WI38 (cell line): ENCODE results near the gene ZEB1.
"Not testable (repeated sequence)": the region's sequence is repeated elsewhere in the genome, so short reads cannot be mapped to it uniquely, and the experiment has no call there.

Experiments
- H3K4me3 ChIP-seq: 2 replicates; pipeline ENCODE4 v1.5.1; 2011; ENCODE audit warnings: low read depth, mild to moderate bottlenecking, control low read depth, low read length
- TF ChIP-seq, protein P1 (sequence below): IDR thresholded peaks from 2 replicates; pipeline ENCODE4 v1.5.1; 2012; ENCODE audit warnings: low read depth, mild to moderate bottlenecking, control low read depth, low read length

ZEB1 gene

GRCh38 chr10:31399631-31400030 is 80.6 kb downstream of the ZEB1 start:
- no peak overlapping the region for H3K4me3 ChIP-seq
- TF ChIP-seq, protein P1, sequence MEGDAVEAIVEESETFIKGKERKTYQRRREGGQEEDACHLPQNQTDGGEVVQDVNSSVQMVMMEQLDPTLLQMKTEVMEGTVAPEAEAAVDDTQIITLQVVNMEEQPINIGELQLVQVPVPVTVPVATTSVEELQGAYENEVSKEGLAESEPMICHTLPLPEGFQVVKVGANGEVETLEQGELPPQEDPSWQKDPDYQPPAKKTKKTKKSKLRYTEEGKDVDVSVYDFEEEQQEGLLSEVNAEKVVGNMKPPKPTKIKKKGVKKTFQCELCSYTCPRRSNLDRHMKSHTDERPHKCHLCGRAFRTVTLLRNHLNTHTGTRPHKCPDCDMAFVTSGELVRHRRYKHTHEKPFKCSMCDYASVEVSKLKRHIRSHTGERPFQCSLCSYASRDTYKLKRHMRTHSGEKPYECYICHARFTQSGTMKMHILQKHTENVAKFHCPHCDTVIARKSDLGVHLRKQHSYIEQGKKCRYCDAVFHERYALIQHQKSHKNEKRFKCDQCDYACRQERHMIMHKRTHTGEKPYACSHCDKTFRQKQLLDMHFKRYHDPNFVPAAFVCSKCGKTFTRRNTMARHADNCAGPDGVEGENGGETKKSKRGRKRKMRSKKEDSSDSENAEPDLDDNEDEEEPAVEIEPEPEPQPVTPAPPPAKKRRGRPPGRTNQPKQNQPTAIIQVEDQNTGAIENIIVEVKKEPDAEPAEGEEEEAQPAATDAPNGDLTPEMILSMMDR = no peak

DNA sequence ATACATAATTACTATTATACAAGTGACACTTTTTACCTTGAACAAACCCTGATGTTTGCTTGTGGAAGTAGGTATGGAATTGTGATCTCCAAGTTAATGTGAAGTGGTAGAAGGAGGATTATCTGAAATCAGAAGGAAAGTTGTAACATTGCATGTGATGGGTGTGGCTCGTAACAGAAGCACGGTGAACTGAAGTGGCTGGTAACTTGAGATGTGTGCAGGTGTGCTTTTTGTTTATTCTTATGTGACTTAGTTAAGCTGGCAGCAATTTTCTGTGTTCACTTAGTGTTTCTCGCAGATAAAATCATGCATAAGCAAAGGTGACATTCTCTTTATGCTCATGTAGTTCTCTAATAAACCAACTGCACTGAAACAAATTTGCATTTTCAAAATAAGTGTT is 82.3 kb downstream of the ZEB1 start:
- H3K4me3 ChIP-seq = no peak overlapping the region
- TF ChIP-seq, protein P1 = no peak

- H3K4me3 ChIP-seq = no peak overlapping the region
- TF ChIP-seq, protein P1 = no peak
These were observed 85.6 kb downstream of the ZEB1 start for GRCh38 chr10:31404640-31405039.

GRCh38 chr10:31405829-31406228 is 86.8 kb downstream of the ZEB1 start:
- H3K4me3 ChIP-seq = not testable (repeated sequence)

DNA sequence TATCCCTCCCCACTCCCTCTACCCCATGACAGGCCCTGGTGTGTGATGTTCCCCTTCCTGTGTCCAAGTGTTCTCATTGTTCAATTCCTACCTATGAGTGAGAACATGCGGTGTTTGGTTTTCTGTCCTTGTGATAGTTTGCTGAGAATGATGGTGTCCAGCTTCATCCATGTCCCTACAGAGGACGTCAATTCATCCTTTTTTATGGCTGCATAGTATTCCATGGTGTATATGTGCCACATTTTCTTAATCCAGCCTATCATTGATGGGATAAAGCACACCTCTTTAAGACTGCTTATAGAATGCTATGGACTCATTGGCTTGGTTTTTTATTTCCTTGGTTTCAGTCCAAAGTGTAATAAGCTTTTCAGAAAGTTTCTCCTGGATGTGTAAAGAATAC is 93.4 kb downstream of the ZEB1 start:
- not testable (repeated sequence) for H3K4me3 ChIP-seq

- no peak overlapping the region for H3K4me3 ChIP-seq
- TF ChIP-seq, protein P1 = no peak
These were observed 94.3 kb downstream of the ZEB1 start for GRCh38 chr10:31413325-31413724.

DNA sequence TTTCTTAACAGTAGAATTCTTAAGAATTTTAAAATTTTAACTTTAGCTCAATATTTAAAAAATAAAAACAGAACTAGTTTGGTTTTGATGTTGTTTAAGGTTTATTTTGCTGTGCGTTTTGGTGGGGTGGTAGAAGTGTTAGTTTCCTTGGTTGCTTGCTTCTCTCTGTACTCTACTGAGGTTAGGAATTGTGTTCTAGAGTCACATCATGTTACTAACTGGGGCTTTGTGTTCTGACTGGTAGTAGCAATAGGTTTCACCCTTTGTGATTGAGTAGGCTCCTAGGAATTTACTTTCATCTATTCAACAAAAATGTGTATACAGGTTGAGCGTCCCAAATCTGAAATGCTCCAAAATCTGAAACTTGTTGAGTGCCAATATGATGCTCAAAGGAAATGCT is 99.5 kb downstream of the ZEB1 start:
- TF ChIP-seq, protein P1 = no peak
- no peak overlapping the region for H3K4me3 ChIP-seq

GRCh38 chr10:31419394-31420063 is 100.5 kb downstream of the ZEB1 start:
- H3K4me3 ChIP-seq = no peak overlapping the region
- TF ChIP-seq, protein P1 = no peak
